Measurements from ENCODE around the gene PPP2R3A. TPM values are rescaled to one million over a fixed set of nuclear protein-coding genes. Genes with fewer than 3 reads are reported as not detected.
A peak's percentile ranks its signal among the peaks of the same experiment; 100 is the strongest.

The PPP2R3A gene
- total RNA-seq, 2 donors from 2014 or later: 0.11 to 0.24 TPM

DNA sequence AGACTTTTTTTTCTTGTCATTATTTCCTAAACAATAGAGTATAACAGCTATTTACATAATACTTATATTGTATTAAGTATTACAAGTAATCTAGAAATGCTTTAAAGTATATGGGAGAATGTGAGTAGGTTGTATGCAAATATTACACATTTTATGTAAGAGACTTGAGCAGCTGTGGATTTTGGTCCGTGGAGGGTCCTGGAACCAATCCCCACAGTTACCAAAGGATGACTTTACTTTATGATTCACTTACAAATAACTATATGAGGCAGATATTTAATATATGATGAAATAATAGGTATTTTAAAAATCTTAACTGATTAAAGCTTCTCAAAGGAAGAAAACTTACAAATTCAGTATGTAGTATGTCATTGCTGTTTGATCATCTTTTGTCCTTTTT lies 56.3 kb downstream of the PPP2R3A start:
- peaks cover 18 to 20% of the 10 kb centered on the region in 2 donors for H3K27me3 Mint-ChIP-seq
- ATAC-seq (no peak), DNase-seq (ENCODE audit: low spot score) (no peak)
- H3K4me3 Mint-ChIP-seq: no peak overlapping the region
- H3K4me1 Mint-ChIP-seq (ENCODE audit: low read depth in 2 of 2): no peaks in the 10 kb centered on the region
- H3K36me3 Mint-ChIP-seq: no peaks in the 10 kb centered on the region
- H3K9me3 Mint-ChIP-seq: no peaks in the 10 kb centered on the region
- H3K27ac Mint-ChIP-seq: no peak overlapping the region

DNA sequence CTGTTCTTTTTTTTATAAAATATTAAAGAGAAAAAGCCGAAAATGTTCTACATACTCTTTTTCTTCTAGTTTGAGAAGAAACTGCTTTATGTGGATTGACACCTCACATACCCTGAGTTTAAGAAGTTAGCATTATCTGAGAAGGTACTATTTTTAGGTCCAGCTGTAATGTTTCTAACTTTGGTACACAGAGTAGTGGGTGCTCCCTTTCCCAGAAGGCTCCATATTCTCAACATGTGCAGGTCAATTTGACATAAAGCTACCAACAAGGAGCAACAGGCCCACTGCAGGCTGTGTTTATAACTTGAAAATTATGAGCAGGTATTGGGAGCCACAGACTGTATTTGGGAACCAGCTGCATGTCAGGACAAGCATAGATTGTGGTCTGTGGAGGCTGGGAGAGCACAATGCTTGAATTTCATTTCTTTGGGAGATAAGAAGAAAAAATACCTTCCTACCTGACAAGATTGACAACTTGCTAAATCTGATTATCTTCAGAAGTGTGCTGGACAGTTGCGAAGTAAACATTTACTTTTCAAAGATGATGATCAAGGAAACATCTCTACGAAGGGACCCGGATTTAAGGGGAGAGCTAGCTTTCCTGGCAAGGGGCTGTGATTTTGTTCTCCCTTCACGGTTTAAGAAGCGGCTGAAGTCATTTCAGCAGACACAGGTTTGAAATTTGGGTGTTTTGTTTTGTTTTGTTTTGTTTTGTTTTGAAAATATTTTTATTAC lies 57.2 kb downstream of the PPP2R3A start:
- Mint-ChIP-seq H3K27me3 (peaks cover 22 to 26% of the 10 kb centered on the region in 2 donors), H3K36me3 (no peaks in the 10 kb centered on the region), H3K4me1 (ENCODE audit: low read depth in 2 of 2) (no peaks in the 10 kb centered on the region), H3K27ac (no peak overlapping the region), H3K4me3 (no peak overlapping the region), H3K9me3 (no peaks in the 10 kb centered on the region)
- no peak for DNase-seq (ENCODE audit: low spot score)
- no peak for ATAC-seq

DNA sequence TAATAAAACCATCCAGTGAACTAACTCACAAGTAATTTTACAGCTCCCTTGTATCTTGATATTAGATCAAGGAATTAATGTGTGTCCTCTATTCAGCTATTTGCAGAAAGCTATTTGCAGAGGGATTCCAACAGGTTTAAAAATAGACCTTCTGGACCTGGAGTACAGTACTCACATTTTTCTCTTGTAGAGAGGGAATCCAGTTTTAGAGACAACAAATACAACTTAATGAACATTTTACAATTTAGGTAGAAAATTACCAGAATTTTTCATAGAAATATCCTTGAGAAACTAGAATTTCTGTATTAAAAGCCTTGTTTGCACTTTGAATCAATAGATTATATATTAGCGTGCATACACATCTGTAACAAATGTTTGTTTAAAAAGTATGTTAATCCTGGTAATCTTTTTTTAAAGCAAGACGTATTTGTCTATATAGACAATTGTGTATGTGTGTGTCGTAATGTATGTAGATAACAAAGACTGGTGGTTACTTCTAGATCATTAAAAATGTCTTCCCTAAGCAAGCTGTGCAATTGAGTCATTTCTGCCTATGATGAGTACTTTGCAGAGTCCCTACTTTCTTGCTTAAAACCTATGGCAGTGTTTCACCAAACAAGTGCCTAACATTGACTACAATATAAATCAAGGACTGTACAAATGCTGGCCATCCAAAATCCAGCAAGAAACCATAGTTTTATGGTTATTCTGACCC lies 57.9 kb downstream of the PPP2R3A start:
- Mint-ChIP-seq H3K36me3 (no peaks in the 10 kb centered on the region), H3K27me3 (peaks cover 25 to 26% of the 10 kb centered on the region in 2 donors), H3K4me3 (no peak overlapping the region), H3K4me1 (ENCODE audit: low read depth in 2 of 2) (no peaks in the 10 kb centered on the region), H3K9me3 (no peaks in the 10 kb centered on the region), H3K27ac (no peak overlapping the region)
- no peak for ATAC-seq
- DNase-seq (ENCODE audit: low spot score): no peak

DNA sequence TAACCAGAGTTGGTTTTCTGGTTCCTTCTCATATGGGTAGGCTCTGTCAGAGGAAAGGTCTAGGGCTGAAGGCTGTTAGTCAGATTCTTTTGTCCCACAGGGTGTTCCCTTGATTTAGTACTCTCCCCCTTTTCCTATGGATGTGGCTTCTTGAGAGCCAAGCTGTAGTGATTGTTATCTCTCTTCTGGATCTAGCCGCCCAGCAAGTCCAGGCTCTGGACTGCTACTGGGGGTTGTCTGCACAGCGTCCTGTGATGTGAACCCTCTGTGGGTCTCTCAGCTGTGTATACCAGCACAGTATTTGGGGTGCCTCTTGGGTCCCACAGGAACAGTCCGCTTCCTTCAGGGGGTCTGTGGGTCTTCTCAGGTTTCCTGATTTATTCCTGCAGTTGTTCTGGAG lies 70.8 kb downstream of the PPP2R3A start:
- Mint-ChIP-seq H3K27ac (no peak overlapping the region), H3K27me3 (peaks cover 12 to 32% of the 10 kb centered on the region in 2 donors), H3K9me3 (peaks cover 3% of the 10 kb centered on the region), H3K4me3 (no peak overlapping the region), H3K4me1 (ENCODE audit: low read depth in 2 of 2) (no peaks in the 10 kb centered on the region), H3K36me3 (peaks cover 5% of the 10 kb centered on the region)
- ATAC-seq (no peak), DNase-seq (ENCODE audit: low spot score) (no peak)

DNA sequence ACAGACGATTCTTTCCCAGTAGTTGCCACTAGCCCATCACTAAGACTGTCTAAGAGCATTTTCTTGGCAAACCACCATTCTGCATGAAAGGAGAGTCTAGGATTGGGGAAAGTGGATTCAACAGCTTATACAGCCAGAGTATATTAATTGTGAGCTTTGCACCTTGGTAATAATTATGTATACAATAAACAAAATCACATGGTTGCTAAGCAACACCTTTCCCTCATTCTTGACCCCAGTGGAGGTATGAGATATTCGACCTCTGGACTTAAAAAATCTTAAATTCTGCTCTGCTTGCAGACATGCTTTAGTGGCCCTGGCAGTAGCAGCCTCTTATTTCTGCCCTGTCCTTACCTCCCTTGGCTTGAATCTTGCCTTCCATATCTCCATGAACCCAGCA lies 73.1 kb downstream of the PPP2R3A start:
- no peak overlapping the region for H3K27ac Mint-ChIP-seq
- H3K36me3 Mint-ChIP-seq: peaks cover 5% of the 10 kb centered on the region
- H3K4me3 Mint-ChIP-seq: no peak overlapping the region
- ATAC-seq (no peak), DNase-seq (ENCODE audit: low spot score) (no peak)
- H3K27me3 Mint-ChIP-seq: peaks cover 17 to 34% of the 10 kb centered on the region in 2 donors
- no peaks in the 10 kb centered on the region for H3K4me1 Mint-ChIP-seq (ENCODE audit: low read depth in 2 of 2)
- no peaks in the 10 kb centered on the region for H3K9me3 Mint-ChIP-seq

DNA sequence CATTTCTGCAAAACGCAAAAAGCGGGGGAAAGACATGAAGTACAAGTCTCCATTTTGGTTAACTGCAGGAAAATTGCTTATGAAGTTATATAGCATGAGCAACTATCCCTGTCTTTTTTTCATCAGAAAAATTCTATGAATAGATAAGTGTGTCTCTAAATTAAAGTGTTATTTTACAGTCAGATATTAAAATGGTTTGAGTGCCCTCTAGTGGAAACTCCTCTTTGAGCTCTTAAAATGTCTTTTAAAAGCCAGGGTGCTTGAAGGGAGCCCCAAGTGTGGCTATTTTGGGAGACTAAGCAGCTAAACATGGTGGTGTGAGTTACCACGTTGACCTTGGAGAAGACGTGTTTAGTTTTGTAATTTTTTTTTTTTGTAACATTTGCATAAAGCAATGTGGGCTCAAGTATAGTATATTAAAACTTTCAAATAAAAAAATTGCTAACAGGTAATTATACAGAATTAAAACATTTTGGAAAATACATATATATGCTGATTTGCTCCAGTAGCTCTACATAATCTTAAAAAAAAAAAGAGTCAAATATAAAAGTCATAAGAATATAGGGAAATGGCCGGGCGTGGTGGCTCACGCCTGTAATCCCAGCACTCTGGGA lies 77.2 kb downstream of the PPP2R3A start:
- H3K36me3 Mint-ChIP-seq: no peaks in the 10 kb centered on the region
- H3K27me3 Mint-ChIP-seq: peaks cover 6 to 12% of the 10 kb centered on the region in 2 donors
- no peak overlapping the region for H3K4me3 Mint-ChIP-seq
- no peaks in the 10 kb centered on the region for H3K4me1 Mint-ChIP-seq (ENCODE audit: low read depth in 2 of 2)
- ATAC-seq (no peak), DNase-seq (ENCODE audit: low spot score) (no peak)
- no peak overlapping the region for H3K27ac Mint-ChIP-seq
- no peaks in the 10 kb centered on the region for H3K9me3 Mint-ChIP-seq

DNA sequence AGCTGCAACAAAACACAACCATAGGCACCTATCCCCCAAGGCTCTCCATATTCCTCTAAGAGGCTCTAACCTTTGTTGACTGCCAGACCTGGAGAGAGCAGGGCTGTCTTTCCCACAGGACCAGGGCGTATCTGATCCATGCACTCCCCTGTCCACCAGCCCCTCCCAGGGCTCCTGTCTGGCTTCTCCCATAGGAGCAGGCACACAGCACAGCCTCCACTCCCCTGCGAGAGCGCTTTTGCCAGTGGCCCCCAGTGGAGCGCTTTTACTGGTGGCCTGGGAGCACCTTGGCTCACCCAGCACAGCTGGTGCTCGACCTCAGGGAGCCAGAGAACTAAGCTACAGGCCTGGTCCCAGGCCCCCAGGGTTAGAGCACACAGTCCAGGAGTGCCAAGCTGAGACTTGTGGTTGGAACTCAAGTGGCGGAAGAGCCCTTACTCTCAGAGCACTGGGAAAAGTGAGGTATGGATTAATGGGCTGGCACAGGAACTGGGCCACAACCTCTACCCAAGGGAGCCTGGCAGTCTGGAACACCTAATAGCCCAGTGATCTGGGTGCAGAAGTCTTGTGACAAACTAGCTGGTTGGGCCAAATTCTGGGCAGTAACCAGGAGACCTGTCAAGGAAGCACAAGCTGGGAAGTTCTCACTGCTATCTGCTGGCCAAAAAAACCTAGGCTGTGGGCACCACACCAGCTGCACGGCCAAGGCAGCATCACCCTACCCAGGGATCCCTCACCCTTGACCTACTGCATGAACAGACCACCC lies 79.6 kb downstream of the PPP2R3A start:
- H3K27ac Mint-ChIP-seq: no peak overlapping the region
- no peaks in the 10 kb centered on the region for H3K9me3 Mint-ChIP-seq
- H3K36me3 Mint-ChIP-seq: no peaks in the 10 kb centered on the region
- peak; percentile 17 to 48 for ATAC-seq
- H3K27me3 Mint-ChIP-seq: peaks cover 6 to 12% of the 10 kb centered on the region in 2 donors
- H3K4me1 Mint-ChIP-seq (ENCODE audit: low read depth in 2 of 2): no peaks in the 10 kb centered on the region
- no peak for DNase-seq (ENCODE audit: low spot score)
- H3K4me3 Mint-ChIP-seq: no peak overlapping the region

DNA sequence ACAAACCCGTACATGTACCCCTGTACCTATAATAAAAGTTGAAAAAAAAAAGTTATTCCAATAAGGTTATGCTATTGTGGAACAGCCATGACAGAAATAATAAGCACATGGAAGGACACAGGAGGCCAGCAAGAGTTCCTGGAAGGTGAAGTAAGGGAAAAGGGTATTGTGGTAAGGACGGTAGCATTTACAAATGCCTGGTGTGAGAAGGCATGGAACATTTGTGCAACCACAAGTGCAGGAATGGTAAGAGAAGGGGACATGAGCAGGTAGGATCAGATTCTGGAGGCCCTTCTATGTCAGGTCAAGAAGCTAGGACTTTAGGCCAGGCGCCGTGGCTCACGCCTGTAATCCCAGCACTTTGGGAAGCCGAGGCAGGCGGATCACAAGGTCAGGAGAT lies 82.5 kb downstream of the PPP2R3A start:
- H3K4me3 Mint-ChIP-seq: no peak overlapping the region
- H3K27me3 Mint-ChIP-seq: peaks cover 14 to 16% of the 10 kb centered on the region in 2 donors
- peaks cover 4 to 6% of the 10 kb centered on the region in 2 donors for H3K4me1 Mint-ChIP-seq (ENCODE audit: low read depth in 2 of 2)
- DNase-seq (ENCODE audit: low spot score) (no peak), ATAC-seq (no peak)
- no peaks in the 10 kb centered on the region for H3K36me3 Mint-ChIP-seq
- H3K9me3 Mint-ChIP-seq: no peaks in the 10 kb centered on the region
- no peak overlapping the region for H3K27ac Mint-ChIP-seq

DNA sequence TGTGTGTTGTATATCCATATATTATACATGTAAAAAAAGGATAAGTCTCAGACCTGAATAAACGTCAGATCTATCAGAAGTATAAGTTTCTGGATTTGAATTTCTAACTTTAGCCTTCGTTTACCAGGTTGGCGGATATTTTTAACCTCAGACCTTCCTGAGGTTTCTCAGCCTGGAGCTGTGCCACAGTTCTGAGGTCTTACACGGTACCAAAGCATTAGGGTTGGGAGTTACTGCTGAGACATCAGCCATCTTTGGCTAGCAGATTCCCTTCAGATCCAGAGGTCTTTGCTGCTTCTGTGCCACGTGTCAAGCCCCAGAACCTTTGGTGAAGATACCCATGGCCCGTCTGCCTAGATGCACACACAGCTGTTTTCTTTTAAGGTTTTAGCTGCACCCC lies 84.7 kb downstream of the PPP2R3A start:
- Mint-ChIP-seq H3K9me3 (no peaks in the 10 kb centered on the region), H3K27ac (no peak overlapping the region), H3K27me3 (peaks cover 12 to 24% of the 10 kb centered on the region in 2 donors), H3K4me1 (ENCODE audit: low read depth in 2 of 2) (peaks cover 4 to 6% of the 10 kb centered on the region in 2 donors), H3K4me3 (no peak overlapping the region), H3K36me3 (no peaks in the 10 kb centered on the region)
- ATAC-seq: peak in 1 of 2 donors; percentile 32
- no peak for DNase-seq (ENCODE audit: low spot score)

DNA sequence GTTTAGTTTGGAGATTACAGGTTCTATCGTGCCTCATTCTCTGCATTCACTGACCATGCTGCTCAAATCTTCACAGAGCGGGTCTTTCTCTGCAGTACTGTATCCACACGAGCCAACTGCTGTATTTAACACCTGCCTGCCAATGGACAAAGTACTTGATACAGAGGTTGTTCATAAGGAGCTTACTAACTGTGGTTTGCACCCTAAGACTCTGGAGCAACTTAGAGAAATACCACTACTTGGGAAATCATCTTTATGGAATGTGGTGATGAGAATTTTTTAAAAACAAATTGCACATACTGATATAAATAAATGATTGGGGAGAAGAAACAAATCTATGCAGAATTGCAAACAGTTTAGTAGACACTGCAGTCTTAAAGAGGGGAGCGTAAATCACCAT lies 90.0 kb downstream of the PPP2R3A start:
- ATAC-seq (no peak), DNase-seq (ENCODE audit: low spot score) (no peak)
- Mint-ChIP-seq H3K27ac (no peak overlapping the region), H3K36me3 (no peaks in the 10 kb centered on the region), H3K9me3 (no peaks in the 10 kb centered on the region), H3K27me3 (peaks cover 31 to 70% of the 10 kb centered on the region in 2 donors), H3K4me3 (no peak overlapping the region), H3K4me1 (ENCODE audit: low read depth in 2 of 2) (peaks cover 3 to 4% of the 10 kb centered on the region in 2 donors)

DNA sequence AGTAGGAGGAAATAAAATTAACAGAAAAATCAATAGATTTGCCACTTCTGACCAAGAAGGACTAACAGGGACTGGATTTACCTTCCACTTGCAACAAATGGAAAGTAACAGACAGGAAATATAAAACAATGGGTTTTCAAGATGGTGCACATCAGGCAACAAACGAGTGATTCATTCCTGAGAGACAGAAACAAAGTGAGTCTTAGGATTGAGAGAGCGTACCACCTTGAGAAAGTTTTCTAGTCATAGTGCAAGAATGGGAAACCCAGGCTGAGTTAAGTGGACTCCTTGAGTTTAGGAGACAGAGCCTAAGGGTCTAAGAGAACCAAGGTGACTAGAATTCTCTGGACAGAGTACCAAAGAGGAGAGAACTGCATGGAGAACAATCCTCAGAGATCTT lies 101.7 kb downstream of the PPP2R3A start:
- Mint-ChIP-seq H3K36me3 (no peaks in the 10 kb centered on the region), H3K4me3 (no peak overlapping the region), H3K27me3 (peaks cover 7 to 9% of the 10 kb centered on the region in 2 donors), H3K9me3 (peaks cover under 1% of the 10 kb centered on the region), H3K4me1 (ENCODE audit: low read depth in 2 of 2) (peaks cover 0 to 6% of the 10 kb centered on the region in 2 donors), H3K27ac (no peak overlapping the region)
- ATAC-seq (no peak), DNase-seq (ENCODE audit: low spot score) (no peak)

DNA sequence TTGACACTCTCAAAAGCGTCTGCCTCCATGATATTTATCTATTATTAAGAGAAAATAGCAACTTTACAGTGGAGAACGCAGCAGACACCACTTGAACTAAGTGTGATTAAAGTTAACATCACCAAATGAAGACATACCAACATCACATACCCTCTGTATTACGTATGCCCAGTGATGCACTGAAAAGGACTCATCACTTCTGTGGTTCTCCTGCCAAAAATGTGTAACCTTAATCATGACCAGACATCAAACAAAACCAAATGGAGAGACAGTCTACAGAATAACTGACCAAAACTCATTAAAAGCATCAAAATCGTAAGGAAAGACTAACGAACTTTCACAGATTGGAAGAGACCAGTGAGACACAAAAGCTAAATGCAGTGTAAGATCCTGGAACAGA lies 103.2 kb downstream of the PPP2R3A start:
- Mint-ChIP-seq H3K4me1 (ENCODE audit: low read depth in 2 of 2) (peaks cover 0 to 6% of the 10 kb centered on the region in 2 donors), H3K27me3 (peaks cover 3 to 7% of the 10 kb centered on the region in 2 donors), H3K4me3 (no peak overlapping the region), H3K27ac (no peak overlapping the region), H3K36me3 (no peaks in the 10 kb centered on the region), H3K9me3 (no peaks in the 10 kb centered on the region)
- ATAC-seq (no peak), DNase-seq (ENCODE audit: low spot score) (no peak)

DNA sequence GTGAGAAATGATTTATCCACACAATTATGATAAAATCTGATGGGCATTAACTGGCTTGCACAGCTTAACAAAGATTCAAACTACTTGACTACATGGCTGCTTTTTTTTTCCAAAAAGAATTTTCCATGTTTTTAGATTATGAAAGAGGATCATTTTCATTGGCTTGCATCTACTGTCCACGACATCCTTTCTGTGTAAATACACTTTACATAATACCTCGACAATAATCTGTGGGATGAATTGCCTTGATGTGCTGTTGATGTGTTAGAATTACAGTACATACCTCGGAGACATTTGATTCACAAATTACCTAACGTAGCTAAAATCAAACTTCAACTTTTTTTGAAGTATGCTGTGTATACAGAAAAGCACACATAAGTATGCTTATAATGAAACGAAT lies 104.4 kb downstream of the PPP2R3A start:
- H3K9me3 Mint-ChIP-seq: no peaks in the 10 kb centered on the region
- peaks cover 3 to 7% of the 10 kb centered on the region in 2 donors for H3K27me3 Mint-ChIP-seq
- DNase-seq (ENCODE audit: low spot score) (no peak), ATAC-seq (no peak)
- H3K4me3 Mint-ChIP-seq: no peak overlapping the region
- peaks cover 0 to 6% of the 10 kb centered on the region in 2 donors for H3K4me1 Mint-ChIP-seq (ENCODE audit: low read depth in 2 of 2)
- no peak overlapping the region for H3K27ac Mint-ChIP-seq
- no peaks in the 10 kb centered on the region for H3K36me3 Mint-ChIP-seq
